Activated CD8-positive, alpha-beta memory T cell treated with anti-CD3 and anti-CD28 coated beads for 48 hours (primary cell): ENCODE results near the gene NEDD8.
A peak's percentile ranks its signal among the peaks of the same experiment; 100 is the strongest.
"Not testable (repeated sequence)": the region's sequence is repeated elsewhere in the genome, so short reads cannot be mapped to it uniquely, and the experiment has no call there.

Experiments used
- DNase-seq, 3 experiments: peaks; one replicate each; pipeline ENCODE4 v3.0.0-alpha.2; 2020; ENCODE audit warnings: low read depth in 2 of 3, low spot score in 2 of 3

NEDD8 gene

DNA sequence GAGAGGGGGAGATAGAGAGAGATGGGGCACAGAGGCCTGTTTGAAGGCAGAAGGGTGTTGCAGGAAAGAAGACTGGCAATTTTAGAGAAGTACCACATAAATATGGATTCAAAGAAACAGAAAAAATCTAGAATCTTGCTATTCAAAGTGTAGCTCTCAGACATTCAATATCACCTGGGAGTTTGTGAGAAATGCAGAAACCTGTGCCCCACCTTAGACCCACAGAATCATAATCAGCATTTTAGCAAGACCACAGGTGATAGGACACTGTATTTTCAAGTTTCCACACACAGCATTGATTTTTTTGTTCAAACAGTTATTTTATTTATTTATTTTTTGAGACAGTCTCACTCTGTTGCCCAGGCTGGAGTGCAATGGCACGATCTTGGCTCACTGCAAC is 3.3 kb downstream of the NEDD8 start:
- no peak for DNase-seq

- DNase-seq, result no peak
Measured at GRCh38 chr14:24226473-24226872, 5.7 kb downstream of the NEDD8 start.

- no peak for DNase-seq
Measured at GRCh38 chr14:24224618-24225071, 7.5 kb downstream of the NEDD8 start.

GRCh38 chr14:24222987-24223386 is 9.2 kb downstream of the NEDD8 start:
- not testable (repeated sequence) for DNase-seq

- no peak for DNase-seq
Measured at GRCh38 chr14:24219521-24219920, 12.6 kb downstream of the NEDD8 start.

DNA sequence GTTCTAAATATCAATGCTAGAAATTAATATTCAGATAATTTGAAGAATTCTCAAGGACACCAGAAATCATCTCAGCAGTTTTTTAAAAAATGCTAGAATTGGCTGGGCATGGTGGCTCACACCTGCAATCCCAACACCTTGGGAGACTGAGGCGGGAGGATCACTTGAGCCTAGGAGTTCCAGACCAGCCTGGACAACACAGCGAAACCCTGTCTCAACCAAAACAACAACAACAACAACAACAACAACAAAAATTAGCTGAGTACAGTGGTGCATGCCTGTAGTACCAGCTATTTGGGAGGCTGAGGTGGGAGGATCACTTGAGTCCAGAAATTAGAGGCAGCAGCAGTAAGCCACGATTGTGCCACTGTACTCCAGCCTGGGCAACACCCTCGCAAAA is 13.1 kb downstream of the NEDD8 start:
- no peak for DNase-seq

GRCh38 chr14:24216876-24217275 is 15.3 kb downstream of the NEDD8 start:
- DNase-seq, result not testable (repeated sequence)

DNA sequence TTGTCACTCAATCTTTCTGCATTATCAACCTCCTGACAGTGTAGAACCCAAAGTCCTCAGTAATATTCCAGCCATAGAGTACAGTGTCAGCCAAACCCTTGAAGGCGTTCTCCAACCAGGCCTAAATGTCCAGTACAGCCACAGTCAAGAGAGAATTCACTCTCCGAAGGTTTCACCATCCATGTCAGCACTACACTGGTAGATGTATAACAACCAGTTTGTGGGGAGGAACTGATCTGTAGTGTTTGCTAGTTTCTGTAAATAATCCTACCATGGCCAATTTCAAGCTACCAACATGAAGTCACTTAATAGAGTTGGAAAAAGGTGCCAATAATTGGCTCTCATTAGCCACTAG is 15.8 kb downstream of the NEDD8 start:
- no peak for DNase-seq

DNA sequence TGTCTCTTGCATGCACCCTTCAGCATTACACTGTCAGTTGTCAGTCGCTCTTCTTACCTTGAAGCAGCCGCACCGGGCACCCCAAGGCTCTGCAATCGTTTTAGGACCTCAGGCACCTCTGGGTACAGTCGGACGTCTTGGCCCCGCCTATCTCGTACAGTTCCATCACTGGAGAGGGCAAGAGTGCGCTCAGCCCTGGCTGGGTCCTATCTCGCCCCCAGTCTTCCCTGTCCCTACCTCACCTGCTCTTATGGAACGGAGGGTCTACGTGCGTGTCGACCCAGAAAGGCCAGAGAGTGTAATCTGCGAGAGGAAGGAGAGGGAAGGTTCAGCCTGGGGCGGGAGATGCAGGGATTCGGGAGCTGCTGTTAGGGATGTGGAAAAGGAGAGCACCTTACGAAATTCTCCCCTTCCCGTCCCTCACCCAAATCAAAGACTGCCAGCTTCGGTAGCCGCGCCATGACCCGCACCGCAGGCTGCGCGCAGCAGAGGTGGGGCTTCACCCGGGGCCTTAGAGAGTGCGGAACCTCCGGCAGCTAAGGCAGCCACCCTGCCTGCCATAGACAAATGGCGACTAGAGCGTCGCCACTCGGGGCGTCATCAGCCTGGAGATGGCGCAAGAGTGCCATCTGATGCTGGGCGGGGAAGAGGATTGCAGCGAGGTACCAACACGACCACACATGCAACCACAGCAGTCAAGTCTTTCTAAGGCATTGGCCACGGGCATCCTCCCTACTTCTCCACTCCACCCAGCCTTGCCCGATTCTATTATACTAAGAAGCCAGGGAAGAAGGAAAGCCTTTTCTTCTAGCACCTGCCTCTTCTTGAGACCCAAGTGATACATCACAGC is 16.4 kb downstream of the NEDD8 start, which contains the start of gene MDP1:
Gene MDP1, minus strand, starts transcription at position 572 of the 850 bp plus-strand sequence. Its CDS starts 111 bp downstream, at position 461.
- peak; percentile 49 to 59 (median 58) for DNase-seq

DNA sequence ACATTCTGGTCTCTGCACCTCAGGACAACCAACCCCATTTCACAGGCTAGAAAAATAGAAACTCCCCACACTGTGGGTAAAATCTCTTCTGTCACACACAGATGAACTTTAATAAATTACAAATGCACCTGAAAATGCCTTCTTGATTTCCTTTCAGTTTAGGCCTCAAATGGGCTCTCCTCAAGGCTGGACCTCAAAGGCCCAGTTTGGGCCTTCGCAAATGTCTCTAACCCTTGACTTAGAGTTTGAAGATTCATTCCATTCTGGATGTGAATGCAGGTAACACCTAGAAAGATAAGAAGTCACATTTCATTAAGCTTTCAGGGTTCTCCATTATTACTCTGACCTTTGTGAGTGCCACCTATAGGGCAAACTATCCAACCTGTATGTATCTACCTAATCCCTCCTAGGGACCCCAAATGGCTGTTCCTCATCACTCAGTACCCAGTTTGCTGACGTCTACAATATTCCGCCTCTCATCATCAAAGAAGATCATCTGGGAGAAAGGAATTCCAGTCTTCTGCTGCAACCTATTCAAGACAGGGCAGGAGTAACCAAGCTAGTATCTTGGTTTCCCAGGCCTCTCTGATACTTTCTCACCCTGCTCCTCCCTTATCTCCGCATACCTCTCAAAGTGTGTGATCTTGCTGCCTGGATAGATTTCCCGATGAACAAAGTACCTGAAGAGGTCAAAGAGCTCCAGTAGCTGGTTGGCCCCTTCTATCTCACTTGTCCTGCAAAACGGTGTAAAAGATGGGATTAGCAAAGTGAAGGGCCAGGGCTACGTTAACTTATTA is 18.1 kb downstream of the NEDD8 start:
- no peak for DNase-seq

DNA sequence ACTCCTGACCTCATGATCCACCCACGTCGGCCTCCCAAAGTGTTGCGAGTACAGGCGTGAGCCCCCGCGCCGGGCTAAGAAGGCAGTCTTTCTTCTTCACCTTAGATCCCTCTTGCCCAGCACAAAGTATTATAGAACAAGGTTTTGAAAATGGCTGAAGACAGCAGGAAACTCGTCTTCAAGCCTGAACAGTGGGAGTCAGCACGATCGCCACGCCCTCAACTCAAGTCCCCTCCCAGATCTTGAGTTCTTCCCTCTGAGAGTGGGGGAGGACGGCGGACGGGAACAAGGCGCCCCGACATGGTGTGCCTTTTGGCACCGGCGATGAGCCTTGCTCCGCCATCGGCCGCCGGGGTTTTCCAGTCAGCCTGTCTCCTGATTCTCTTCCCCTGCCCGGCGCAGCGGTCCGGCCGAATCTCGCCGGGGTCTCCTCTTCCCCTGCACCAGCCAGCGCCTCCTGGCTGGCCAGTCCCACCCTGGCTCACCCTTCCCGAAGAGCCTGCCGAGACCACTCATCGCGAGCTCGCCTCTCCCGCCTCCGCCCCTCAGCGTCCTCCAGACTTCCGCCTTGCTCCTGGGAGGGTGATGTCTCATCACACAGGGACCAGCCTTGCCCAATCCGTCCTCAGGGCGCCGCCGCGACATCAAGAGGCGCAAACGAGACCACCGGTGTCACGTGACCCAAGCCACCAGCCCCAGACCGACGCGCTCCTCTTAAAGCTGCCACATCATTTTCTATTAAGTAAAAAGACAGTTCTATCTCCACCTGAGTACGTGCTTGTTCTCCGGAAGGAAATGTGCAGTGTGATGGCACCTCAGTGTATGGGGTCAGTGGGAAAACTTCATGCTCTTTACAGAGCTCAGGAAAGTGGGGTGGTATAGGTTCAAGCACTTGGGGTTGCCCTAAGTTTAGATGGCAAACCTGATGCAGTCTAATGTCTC is 19.0 kb downstream of the NEDD8 start, which contains the start of gene CHMP4A:
Gene CHMP4A, minus strand, starts transcription at position 565 of the 942 bp plus-strand sequence. Its CDS starts 49 bp downstream, at position 516.
- peak; percentile 85 to 91 (median 91) for DNase-seq

DNA sequence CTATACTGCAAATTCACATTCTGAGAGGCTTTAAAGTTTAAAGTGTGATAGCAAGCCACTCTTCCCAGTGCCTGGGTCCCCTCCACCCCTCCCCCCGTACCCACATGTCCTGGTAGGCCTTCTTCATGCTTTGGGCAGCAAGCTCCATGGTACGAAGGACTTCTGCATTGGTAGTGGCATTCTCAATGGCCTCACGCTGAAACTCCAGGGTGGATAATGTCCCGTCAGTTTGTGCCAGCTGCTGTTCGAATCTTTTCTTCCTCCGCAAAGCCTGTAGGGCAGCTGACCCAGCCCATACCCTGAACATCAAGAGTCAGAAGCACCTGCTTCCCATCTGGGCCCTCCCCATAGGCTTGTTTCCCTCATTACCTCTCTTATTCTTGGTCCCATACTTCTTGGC is 20.9 kb downstream of the NEDD8 start:
- no peak for DNase-seq

DNA sequence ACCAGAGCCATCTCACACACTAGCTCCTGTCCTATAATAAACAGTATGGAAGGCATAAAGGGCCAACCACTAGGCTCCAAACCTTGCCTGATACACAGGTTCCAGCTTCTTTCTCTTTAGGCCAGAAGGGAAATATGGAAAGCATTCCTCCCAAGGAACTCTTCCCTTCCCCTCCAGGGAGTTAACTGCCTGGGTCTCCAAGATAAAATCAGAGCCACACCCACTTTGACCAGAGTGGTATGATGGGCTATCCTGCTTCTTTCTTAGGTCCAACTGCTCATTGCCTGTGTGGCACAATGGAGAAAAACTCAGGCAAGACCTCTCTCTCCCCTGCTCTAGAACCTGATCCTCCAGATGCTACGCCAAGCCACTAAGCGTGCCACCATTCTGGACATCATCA is 24.5 kb downstream of the NEDD8 start:
- DNase-seq, result no peak

DNA sequence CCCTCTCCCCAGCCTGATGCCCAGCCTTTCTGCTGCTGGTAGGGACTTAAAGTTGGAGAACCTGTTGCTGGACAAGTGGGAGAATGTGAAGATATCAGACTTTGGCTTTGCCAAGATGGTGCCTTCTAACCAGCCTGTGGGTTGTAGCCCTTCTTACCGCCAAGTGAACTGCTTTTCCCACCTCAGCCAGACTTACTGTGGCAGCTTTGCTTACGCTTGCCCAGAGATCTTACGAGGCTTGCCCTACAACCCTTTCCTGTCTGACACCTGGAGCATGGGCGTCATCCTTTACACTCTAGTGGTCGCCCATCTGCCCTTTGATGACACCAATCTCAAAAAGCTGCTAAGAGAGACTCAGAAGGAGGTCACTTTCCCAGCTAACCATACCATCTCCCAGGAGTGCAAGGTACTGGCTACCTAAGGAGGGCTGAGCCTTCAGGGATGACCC is 25.0 kb downstream of the NEDD8 start:
- no peak for DNase-seq

- no peak for DNase-seq
Measured at GRCh38 chr14:24206260-24207103, 25.7 kb downstream of the NEDD8 start.

DNA sequence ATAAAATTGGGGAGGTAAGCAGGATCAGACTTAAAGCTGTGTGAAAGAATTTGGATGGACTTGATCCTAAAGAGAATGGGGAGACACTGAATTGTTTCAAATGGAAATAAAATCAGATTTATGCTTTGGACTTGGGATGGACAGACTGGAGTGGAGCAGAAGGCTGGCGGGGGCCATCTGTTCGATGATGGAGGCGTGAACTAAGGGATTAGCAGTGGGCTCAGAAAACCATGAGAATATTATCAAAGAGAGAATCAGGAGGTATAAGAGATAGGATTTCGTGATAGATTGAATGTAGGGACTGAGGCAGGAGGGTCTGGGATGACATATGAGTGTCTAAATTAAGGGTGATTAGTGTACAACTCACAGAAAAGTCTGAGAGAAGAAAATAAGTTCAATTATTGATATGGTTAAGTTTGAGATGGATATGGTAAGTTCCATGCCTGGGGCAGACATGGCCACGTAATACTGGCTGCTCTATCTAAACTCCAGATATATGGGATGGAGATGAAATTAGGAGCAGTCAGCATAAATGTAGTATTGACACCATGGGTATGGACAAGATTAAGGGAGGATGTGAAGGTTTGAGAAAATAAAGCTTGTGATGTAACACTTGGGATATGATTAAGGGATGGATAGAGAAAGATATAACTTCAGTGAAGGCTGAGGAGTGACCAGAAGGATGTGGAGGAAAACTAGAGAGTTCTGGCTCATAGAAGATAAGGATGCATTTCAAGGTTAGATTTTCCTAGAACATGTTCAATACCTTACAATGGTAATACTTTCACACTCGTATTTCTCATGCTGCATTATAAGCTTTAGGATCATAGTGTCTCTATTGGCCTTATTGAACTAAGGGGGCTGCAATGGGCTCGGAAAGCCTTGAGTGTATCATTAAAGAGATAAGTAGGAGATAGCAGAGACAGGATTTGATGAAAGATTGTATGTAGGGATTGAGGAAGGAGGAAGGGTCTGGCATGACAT is 27.7 kb downstream of the NEDD8 start:
- no peak for DNase-seq

DNA sequence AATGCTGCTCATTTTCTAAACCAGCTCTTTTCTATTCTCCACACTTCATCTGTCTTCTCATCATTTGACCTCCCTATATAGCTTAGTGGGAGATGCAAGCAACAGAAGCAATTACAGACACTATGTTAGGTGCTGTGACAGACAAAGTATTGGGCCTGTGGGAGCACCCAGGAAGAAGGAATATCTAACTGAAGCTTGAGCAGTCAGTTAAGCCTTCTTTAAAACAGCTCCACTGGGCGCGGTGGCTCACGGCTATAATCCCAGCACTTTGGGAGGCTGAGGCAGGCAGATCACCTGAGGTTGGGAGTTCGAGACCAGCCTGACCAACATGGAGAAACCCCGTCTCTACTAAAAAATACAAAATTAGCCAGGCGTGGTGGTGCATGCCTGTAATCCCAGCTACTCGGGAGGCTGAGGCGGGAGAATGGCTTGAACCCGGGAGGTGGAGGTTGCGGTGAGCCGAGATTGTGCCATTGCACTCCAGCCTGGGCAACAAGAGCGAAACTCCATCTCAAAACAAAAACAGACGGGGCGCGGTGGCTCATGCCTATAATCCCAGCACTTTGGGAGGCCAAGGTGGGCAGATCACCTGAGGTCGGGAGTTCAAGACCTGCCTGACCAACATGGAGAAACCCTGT is 28.8 kb downstream of the NEDD8 start:
- DNase-seq, result not testable (repeated sequence)

DNA sequence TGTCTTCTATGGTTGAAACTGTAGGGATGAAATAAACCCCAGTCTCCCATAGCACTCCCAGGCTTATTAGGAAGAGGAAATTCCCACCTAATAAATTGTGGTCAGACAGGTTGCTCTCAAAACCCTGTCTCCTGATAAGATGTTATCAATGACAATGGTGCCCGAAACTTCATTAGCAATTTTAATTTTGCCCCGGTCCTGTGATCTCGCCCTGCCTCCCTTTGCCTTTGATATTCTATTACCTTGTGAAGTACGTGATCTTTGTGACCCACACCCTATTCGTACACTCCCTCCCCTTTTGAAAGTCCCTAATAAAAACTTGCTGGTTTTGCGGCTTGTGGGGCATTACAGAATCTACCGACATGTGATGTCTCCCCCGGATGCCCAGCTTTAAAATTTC is 29.6 kb downstream of the NEDD8 start:
- not testable (repeated sequence) for DNase-seq
